Stimulated activated CD8-positive, alpha-beta memory T cell treated with anti-CD3 and anti-CD28 coated beads, Interleukin-12 subunit alpha, Interleukin-12 subunit beta, amount 100 ng/mL, for 1 hour (primary cell): ENCODE results near the gene SV2C.

Source experiments
- DNase-seq: peaks from one replicate; pipeline ENCODE4 v3.0.0-alpha.2; 2020; ENCODE audit warnings: low read depth

The SV2C gene

GRCh38 chr5:76165711-76166374 lies 82.7 kb downstream of the SV2C start:
- DNase-seq, result no peak

GRCh38 chr5:76166886-76167576 lies 83.8 kb downstream of the SV2C start:
- no peak for DNase-seq

GRCh38 chr5:76169146-76169905 lies 86.1 kb downstream of the SV2C start:
- DNase-seq, result no peak

GRCh38 chr5:76174101-76174500 lies 90.9 kb downstream of the SV2C start:
- no peak for DNase-seq

- peak; percentile 32 for DNase-seq
These were observed 92.0 kb downstream of the SV2C start for GRCh38 chr5:76175051-76175666.

GRCh38 chr5:76175821-76176403 lies 92.7 kb downstream of the SV2C start:
- DNase-seq, result no peak

GRCh38 chr5:76177978-76178377 lies 94.8 kb downstream of the SV2C start:
- DNase-seq, result no peak

GRCh38 chr5:76178913-76179312 lies 95.7 kb downstream of the SV2C start:
- no peak for DNase-seq

GRCh38 chr5:76180814-76181805 lies 97.9 kb downstream of the SV2C start:
- DNase-seq, result no peak

GRCh38 chr5:76187386-76187785 lies 104.2 kb downstream of the SV2C start:
- no peak for DNase-seq

GRCh38 chr5:76190356-76190755 lies 107.2 kb downstream of the SV2C start:
- no peak for DNase-seq

- no peak for DNase-seq
These were observed 109.7 kb downstream of the SV2C start for GRCh38 chr5:76192837-76193236.

GRCh38 chr5:76193635-76194034 lies 110.5 kb downstream of the SV2C start:
- DNase-seq, result no peak

GRCh38 chr5:76194340-76194739 lies 111.2 kb downstream of the SV2C start:
- DNase-seq, result no peak

- no peak for DNase-seq
These were observed 113.3 kb downstream of the SV2C start for GRCh38 chr5:76196457-76196856.

GRCh38 chr5:76196886-76197489 lies 113.8 kb downstream of the SV2C start:
- DNase-seq, result no peak

- no peak for DNase-seq
These were observed 114.5 kb downstream of the SV2C start for GRCh38 chr5:76197726-76198125.

GRCh38 chr5:76199336-76200318 lies 116.4 kb downstream of the SV2C start:
- no peak for DNase-seq

GRCh38 chr5:76202182-76202581 lies 119.0 kb downstream of the SV2C start:
- no peak for DNase-seq
